ENCODE measurements around the gene WDHD1. TPM values are rescaled to one million over a fixed set of nuclear protein-coding genes. Genes with fewer than 3 reads are reported as not detected.

Gene WDHD1
- total RNA-seq, 2 donors from 2014 or later, result 0.14 to 1.8 TPM

- H3K4me3 ChIP-seq, result no peak overlapping the region
- DNase-seq (ENCODE audit: low spot score) (no peak), ATAC-seq (ENCODE audit: insufficient number of reproducible peaks, low FRiP score, low read depth) (no peak)
- H3K27me3 ChIP-seq (replicated peaks; ENCODE audit: insufficient read depth), result no peaks in the 10 kb centered on the region
- no peak overlapping the region for H3K27ac ChIP-seq
- no peaks in the 10 kb centered on the region for H3K36me3 ChIP-seq
- H3K9me3 ChIP-seq, result no peaks in the 10 kb centered on the region
- TF ChIP-seq CTCF (IDR thresholded peaks at IDR 0.05), result no peak
- H3K4me1 ChIP-seq (ENCODE audit: control insufficient read depth in 1 of 2, low read depth in 2 of 2), result no peaks in the 10 kb centered on the region
Measured at GRCh38 chr14:55015006-55015405, 11.9 kb downstream of the WDHD1 start.

- no peak for ATAC-seq (ENCODE audit: insufficient number of reproducible peaks, low FRiP score, low read depth)
- no peaks in the 10 kb centered on the region for H3K36me3 ChIP-seq
Measured at GRCh38 chr14:55005071-55005470, 21.8 kb downstream of the WDHD1 start.

GRCh38 chr14:55000381-55000780 is 26.5 kb downstream of the WDHD1 start:
- TF ChIP-seq CTCF (IDR thresholded peaks at IDR 0.05), result no peak
- Histone ChIP-seq H3K27me3 (replicated peaks; ENCODE audit: insufficient read depth) (no peaks in the 10 kb centered on the region), H3K4me1 (ENCODE audit: control insufficient read depth in 1 of 2, low read depth in 2 of 2) (no peaks in the 10 kb centered on the region), H3K36me3 (no peaks in the 10 kb centered on the region), H3K4me3 (no peak overlapping the region), H3K27ac (no peak overlapping the region), H3K9me3 (no peaks in the 10 kb centered on the region)
- DNase-seq (ENCODE audit: low spot score), result no peak
- ATAC-seq (ENCODE audit: insufficient number of reproducible peaks, low FRiP score, low read depth), result no peak

More at GRCh38 chr14:55005071-55005470, 21.8 kb downstream of the WDHD1 start:
- Histone ChIP-seq H3K27me3 (replicated peaks; ENCODE audit: insufficient read depth) (no peaks in the 10 kb centered on the region), H3K9me3 (no peaks in the 10 kb centered on the region), H3K4me1 (ENCODE audit: control insufficient read depth in 1 of 2, low read depth in 2 of 2) (no peaks in the 10 kb centered on the region), H3K4me3 (no peak overlapping the region), H3K27ac (no peak overlapping the region)
- DNase-seq (ENCODE audit: low spot score), result no peak
- no peak for TF ChIP-seq CTCF (IDR thresholded peaks at IDR 0.05)

GRCh38 chr14:54985156-54985555 is 41.7 kb downstream of the WDHD1 start:
- no peaks in the 10 kb centered on the region for H3K36me3 ChIP-seq
- H3K27ac ChIP-seq, result no peak overlapping the region
- TF ChIP-seq CTCF (IDR thresholded peaks at IDR 0.05), result no peak
- no peak overlapping the region for H3K4me3 ChIP-seq
- no peaks in the 10 kb centered on the region for H3K9me3 ChIP-seq
- DNase-seq (ENCODE audit: low spot score), result no peak
- H3K4me1 ChIP-seq (ENCODE audit: control insufficient read depth in 1 of 2, low read depth in 2 of 2), result no peaks in the 10 kb centered on the region
- no peak for ATAC-seq (ENCODE audit: insufficient number of reproducible peaks, low FRiP score, low read depth)
- no peaks in the 10 kb centered on the region for H3K27me3 ChIP-seq (replicated peaks; ENCODE audit: insufficient read depth)

- no peak overlapping the region for H3K27ac ChIP-seq
- H3K36me3 ChIP-seq, result no peaks in the 10 kb centered on the region
- no peak for ATAC-seq (ENCODE audit: insufficient number of reproducible peaks, low FRiP score, low read depth)
- no peaks in the 10 kb centered on the region for H3K4me1 ChIP-seq (ENCODE audit: control insufficient read depth in 1 of 2, low read depth in 2 of 2)
- no peak for TF ChIP-seq CTCF (IDR thresholded peaks at IDR 0.05)
- H3K4me3 ChIP-seq, result no peak overlapping the region
- no peaks in the 10 kb centered on the region for H3K9me3 ChIP-seq
- H3K27me3 ChIP-seq (replicated peaks; ENCODE audit: insufficient read depth), result no peaks in the 10 kb centered on the region
- no peak for DNase-seq (ENCODE audit: low spot score)
Measured at GRCh38 chr14:54981698-54982097, 45.2 kb downstream of the WDHD1 start.

All from thoracic aorta (tissue), 2 donors.